ENCODE measurements around the gene CEP295NL.
A peak's percentile ranks its signal among the peaks of the same experiment; 100 is the strongest.

CEP295NL gene

DNA sequence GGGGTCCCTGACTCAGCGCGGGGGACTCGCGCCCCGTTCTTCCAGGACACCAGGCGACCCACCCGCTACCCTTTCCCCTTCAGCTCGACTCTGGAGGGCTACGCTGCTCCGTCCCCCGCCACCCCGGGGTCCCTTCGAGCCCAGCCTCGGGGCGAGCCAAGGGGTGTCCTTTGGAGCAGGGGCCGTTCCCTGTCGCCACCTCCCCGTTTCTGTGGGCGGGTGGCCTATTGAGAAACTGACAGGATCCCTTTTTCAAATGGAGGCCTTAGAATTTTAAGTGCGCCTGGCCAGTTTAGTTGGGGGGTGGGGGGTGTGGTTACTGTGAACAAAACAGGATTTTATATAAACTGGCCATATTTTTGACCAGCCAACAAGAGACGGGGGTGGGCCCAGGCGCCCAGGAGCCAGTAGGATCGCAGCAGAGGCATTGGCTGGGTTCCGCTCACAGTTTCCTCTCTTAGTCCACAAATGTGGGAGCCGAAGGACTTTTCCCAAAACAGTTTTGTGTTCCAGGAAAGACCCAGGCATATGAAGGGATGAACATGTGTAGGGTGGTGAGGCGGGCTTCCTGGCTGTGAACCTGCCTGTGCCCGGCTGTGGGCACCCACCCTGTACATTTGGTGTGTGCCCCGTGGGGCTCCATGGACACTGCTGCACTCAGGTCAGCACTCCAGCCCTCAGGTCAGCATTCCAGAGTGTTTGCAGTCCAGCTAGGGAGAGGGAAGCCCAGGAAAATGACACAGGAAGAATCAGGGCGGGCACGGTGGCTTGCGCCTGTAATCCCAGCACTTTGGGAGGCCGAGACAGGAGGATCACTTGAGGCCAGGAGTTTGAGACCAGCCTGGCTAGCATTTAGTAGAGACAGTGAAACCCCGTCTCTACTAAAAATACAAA lies 22.9 kb upstream of the CEP295NL start:
- H3K27ac ChIP-seq (ENCODE audit: insufficient read depth, low read length, poor library complexity, severe bottlenecking), result no peak overlapping the region
- no peak for DNase-seq
- no peaks in the 10 kb centered on the region for H3K9me3 ChIP-seq (ENCODE audit: control insufficient read depth, low read length)
- peak overlapping the region; percentile 39 for H3K4me3 ChIP-seq (ENCODE audit: insufficient read depth, low read depth, low read length, poor library complexity, severe bottlenecking)
- H3K4me1 ChIP-seq (ENCODE audit: control insufficient read depth, insufficient read depth, low read length, poor library complexity, severe bottlenecking), result peaks cover 18% of the 10 kb centered on the region
- no peaks in the 10 kb centered on the region for H3K36me3 ChIP-seq (ENCODE audit: control insufficient read depth, insufficient read depth, low read length)
- H3K27me3 ChIP-seq (replicated peaks; ENCODE audit: control insufficient read depth, insufficient read depth, low read length, poor library complexity, severe bottlenecking), result peaks cover 6% of the 10 kb centered on the region

DNA sequence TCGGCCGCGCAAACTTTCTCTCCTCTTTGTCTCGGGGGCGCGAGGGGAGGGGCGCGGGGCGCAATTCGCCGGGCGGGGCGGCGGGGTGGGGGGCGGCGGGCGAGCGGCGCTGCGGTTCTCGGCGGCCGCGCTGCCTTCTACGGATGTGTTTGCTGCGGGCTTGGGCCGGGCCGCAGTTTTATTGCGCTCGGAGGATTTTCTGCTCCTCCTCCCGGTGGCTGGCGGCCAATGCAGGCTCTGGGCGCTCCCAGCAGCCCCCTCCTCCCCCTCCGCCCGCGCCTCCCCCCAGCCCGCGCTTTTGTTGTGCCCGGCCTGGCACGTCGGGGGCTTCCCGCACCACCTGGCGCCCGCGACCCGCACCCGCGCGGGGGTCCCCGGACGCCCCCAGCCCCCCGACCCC lies 22.2 kb upstream of the CEP295NL start, which contains the start of gene TIMP2:
TIMP2 (minus strand) TSS at position 154 of the 400 bp plus-strand sequence. CDS start 299 bp downstream, outside the sequence.
- Histone ChIP-seq H3K27me3 (replicated peaks; ENCODE audit: control insufficient read depth, insufficient read depth, low read length, poor library complexity, severe bottlenecking) (peaks cover 6% of the 10 kb centered on the region), H3K27ac (ENCODE audit: insufficient read depth, low read length, poor library complexity, severe bottlenecking) (no peak within 1 kb of the TSS), H3K9me3 (ENCODE audit: control insufficient read depth, low read length) (no peaks in the 10 kb centered on the region), H3K4me3 (ENCODE audit: insufficient read depth, low read depth, low read length, poor library complexity, severe bottlenecking) (peak within 1 kb of the TSS; percentile 55), H3K4me1 (ENCODE audit: control insufficient read depth, insufficient read depth, low read length, poor library complexity, severe bottlenecking) (peaks cover 18% of the 10 kb centered on the region), H3K36me3 (ENCODE audit: control insufficient read depth, insufficient read depth, low read length) (no peaks in the 10 kb centered on the region)
- peak; percentile 35 to 54 (median 39) for DNase-seq

DNA sequence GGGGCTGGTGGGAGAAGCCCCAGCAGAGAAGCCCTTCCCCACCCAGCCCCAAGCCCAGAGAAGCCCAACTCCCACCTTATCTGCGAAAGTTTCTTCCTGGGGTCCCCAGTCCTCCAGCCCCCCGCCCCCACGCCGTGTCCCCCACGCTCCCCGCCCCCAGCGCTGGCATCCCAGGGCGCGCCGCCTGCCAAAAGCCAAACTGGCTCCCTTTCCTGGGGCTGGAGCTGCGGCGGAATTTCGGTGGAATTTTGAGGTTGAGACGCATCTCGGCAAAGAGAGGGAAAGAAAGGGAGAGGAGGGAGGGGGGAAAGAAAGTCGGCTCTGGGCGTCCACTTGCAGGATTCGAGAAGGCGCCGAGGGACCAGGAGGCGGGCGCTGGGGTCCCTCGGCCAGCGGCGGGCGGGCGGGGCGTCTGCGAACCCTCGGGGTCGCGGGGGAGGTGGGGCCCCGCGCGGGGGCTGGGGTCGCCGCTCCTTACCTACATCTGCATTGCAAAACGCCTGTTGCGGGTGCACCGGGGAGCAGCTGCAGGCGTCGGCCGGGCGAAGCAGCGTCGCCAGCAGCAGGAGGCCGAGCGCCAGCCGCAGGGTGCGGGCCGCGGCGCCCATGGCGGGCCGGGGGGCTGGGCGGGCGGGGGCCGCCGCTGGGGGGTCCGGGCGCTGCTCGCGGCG lies 21.6 kb upstream of the CEP295NL start:
- H3K36me3 ChIP-seq (ENCODE audit: control insufficient read depth, insufficient read depth, low read length), result no peaks in the 10 kb centered on the region
- H3K27me3 ChIP-seq (replicated peaks; ENCODE audit: control insufficient read depth, insufficient read depth, low read length, poor library complexity, severe bottlenecking), result peaks cover 6% of the 10 kb centered on the region
- H3K4me1 ChIP-seq (ENCODE audit: control insufficient read depth, insufficient read depth, low read length, poor library complexity, severe bottlenecking), result peaks cover 18% of the 10 kb centered on the region
- peak overlapping the region; percentile 55 for H3K4me3 ChIP-seq (ENCODE audit: insufficient read depth, low read depth, low read length, poor library complexity, severe bottlenecking)
- H3K9me3 ChIP-seq (ENCODE audit: control insufficient read depth, low read length), result no peaks in the 10 kb centered on the region
- DNase-seq, result no peak
- no peak overlapping the region for H3K27ac ChIP-seq (ENCODE audit: insufficient read depth, low read length, poor library complexity, severe bottlenecking)

DNA sequence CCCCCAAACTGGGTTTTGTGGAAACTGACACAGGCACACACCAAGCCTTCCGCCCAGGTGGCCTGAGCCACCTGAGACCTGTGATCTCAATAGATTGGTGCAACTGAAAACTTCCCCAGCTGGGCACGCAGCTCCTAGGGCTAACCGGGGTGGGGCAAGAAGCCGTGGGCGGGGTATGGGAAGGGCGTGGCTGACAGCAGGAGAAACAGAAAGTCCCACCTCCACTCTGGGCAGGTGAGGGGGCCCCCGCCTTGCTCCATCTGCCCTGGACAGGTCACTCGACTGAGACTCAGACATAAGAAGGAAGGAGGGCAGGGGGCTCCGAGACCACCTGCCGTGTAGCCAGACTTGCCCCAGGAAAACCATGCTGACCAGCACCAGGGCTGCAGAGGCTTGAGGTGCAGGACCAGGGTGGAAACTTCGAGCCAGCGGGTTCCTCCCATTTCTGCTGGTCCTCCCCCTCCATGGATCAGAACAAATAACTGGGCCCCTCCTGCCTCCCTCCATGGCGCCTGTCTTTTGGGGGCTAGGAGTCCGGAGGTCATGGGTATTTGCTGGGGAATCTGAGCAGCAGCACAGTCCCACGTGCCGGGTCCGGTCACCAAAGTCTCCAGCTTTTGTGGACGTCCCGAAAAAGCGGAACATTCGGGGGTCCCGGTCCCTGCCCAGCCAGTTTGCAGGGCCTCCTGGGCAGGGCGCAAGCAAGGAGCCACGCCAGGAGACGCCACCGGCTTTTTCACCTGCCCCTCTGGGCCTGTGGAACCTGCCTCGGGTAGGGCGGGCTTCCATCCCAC lies 20.9 kb upstream of the CEP295NL start:
- peaks cover 18% of the 10 kb centered on the region for H3K4me1 ChIP-seq (ENCODE audit: control insufficient read depth, insufficient read depth, low read length, poor library complexity, severe bottlenecking)
- no peak overlapping the region for H3K27ac ChIP-seq (ENCODE audit: insufficient read depth, low read length, poor library complexity, severe bottlenecking)
- peak; percentile 13 to 47 (median 33) for DNase-seq

DNA sequence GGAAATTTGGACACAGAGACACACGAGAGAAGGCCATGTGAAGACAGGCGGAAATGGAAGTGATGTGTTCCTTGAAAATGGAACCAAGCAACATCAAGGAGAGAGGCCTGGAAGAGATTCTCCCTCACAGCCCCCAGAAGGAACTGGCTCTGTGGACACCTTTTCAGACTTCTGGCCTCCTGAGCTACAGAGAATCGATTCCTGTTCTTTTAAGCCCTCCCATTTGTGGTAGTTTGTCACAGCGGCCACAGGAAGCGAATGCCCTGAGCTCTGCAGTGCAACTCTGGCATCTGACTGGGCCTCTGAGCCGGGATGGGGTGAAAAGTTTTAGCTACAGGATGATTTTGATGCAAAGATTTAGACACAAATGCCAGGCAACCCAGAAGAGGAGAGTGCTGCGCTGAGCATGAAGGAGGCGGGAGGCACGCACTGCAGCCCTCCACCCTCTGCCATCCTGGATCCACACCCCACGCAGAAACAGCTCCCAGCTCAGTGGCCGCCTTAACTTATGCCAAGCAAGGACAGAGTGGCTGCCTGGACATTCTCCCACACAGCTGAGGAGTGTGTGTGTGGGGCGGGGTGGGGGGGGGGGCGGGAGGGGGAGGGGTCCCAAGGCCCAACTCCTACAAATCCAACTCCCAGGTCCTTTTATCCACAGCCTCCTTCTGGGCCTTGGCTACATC lies 20.0 kb upstream of the CEP295NL start:
- Histone ChIP-seq H3K27me3 (replicated peaks; ENCODE audit: control insufficient read depth, insufficient read depth, low read length, poor library complexity, severe bottlenecking) (peaks cover 6% of the 10 kb centered on the region), H3K4me3 (ENCODE audit: insufficient read depth, low read depth, low read length, poor library complexity, severe bottlenecking) (no peak overlapping the region), H3K27ac (ENCODE audit: insufficient read depth, low read length, poor library complexity, severe bottlenecking) (no peak overlapping the region), H3K36me3 (ENCODE audit: control insufficient read depth, insufficient read depth, low read length) (no peaks in the 10 kb centered on the region), H3K4me1 (ENCODE audit: control insufficient read depth, insufficient read depth, low read length, poor library complexity, severe bottlenecking) (peaks cover 18% of the 10 kb centered on the region), H3K9me3 (ENCODE audit: control insufficient read depth, low read length) (no peaks in the 10 kb centered on the region)
- no peak for DNase-seq

More for the DNA sequence above, 20.9 kb upstream of the CEP295NL start:
- no peaks in the 10 kb centered on the region for H3K9me3 ChIP-seq (ENCODE audit: control insufficient read depth, low read length)
- peak overlapping the region; percentile 55 for H3K4me3 ChIP-seq (ENCODE audit: insufficient read depth, low read depth, low read length, poor library complexity, severe bottlenecking)
- peaks cover 6% of the 10 kb centered on the region for H3K27me3 ChIP-seq (replicated peaks; ENCODE audit: control insufficient read depth, insufficient read depth, low read length, poor library complexity, severe bottlenecking)
- no peaks in the 10 kb centered on the region for H3K36me3 ChIP-seq (ENCODE audit: control insufficient read depth, insufficient read depth, low read length)

DNA sequence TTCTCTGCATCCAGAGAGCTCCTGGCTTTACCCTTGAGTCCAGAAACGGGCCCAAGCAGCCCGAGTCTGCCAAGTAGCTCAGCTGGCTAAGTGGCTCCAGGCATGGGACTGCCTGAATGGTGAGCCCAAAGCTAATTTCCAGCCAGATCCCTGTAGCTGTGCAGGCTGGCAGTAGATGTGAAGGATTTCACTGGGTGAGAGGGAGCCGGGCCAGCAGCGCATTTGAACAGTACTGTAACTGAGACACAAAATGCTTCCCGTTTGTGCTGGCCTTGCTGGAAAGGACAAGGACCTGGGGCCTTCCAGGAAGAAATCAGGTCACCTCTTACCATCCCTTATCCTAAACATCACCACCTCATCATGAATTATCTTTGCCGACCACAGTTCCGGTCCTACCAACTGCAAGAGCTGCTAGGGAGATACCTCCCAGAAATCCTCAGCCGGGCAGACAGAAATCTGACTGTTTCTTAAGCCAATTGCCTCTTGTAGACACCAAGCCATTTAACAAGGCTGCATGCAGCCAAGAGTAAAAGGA lies 18.5 kb upstream of the CEP295NL start:
- Histone ChIP-seq H3K9me3 (ENCODE audit: control insufficient read depth, low read length) (no peaks in the 10 kb centered on the region), H3K4me1 (ENCODE audit: control insufficient read depth, insufficient read depth, low read length, poor library complexity, severe bottlenecking) (peaks cover 18% of the 10 kb centered on the region), H3K27me3 (replicated peaks; ENCODE audit: control insufficient read depth, insufficient read depth, low read length, poor library complexity, severe bottlenecking) (peaks cover 6% of the 10 kb centered on the region), H3K27ac (ENCODE audit: insufficient read depth, low read length, poor library complexity, severe bottlenecking) (no peak overlapping the region), H3K36me3 (ENCODE audit: control insufficient read depth, insufficient read depth, low read length) (no peaks in the 10 kb centered on the region), H3K4me3 (ENCODE audit: insufficient read depth, low read depth, low read length, poor library complexity, severe bottlenecking) (no peak overlapping the region)
- no peak for DNase-seq

DNA sequence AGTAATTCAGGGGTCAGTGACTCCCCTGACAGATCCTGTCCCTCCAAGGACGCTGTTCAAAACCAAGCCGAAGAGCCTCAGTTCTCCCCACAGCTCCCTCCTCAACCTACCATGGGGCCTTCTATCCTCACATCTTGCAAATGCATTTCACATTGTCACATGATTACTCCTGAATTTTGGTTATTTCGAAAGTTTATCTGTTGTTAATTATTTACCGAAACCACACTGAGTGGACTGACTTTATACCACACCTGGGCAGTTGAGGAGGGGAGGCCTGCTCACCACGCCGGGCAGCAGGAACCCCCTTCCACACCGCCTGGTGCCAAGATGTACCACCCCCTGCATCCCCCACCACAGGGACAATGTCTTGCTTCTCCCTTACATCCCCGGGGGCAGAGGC lies 17.5 kb upstream of the CEP295NL start:
- peaks cover 14% of the 10 kb centered on the region for H3K4me1 ChIP-seq (ENCODE audit: control insufficient read depth, insufficient read depth, low read length, poor library complexity, severe bottlenecking)
- H3K9me3 ChIP-seq (ENCODE audit: control insufficient read depth, low read length), result no peaks in the 10 kb centered on the region
- no peak overlapping the region for H3K27ac ChIP-seq (ENCODE audit: insufficient read depth, low read length, poor library complexity, severe bottlenecking)
- no peak for DNase-seq
- H3K27me3 ChIP-seq (replicated peaks; ENCODE audit: control insufficient read depth, insufficient read depth, low read length, poor library complexity, severe bottlenecking), result peaks cover 1% of the 10 kb centered on the region
- H3K36me3 ChIP-seq (ENCODE audit: control insufficient read depth, insufficient read depth, low read length), result no peaks in the 10 kb centered on the region
- H3K4me3 ChIP-seq (ENCODE audit: insufficient read depth, low read depth, low read length, poor library complexity, severe bottlenecking), result no peak overlapping the region

DNA sequence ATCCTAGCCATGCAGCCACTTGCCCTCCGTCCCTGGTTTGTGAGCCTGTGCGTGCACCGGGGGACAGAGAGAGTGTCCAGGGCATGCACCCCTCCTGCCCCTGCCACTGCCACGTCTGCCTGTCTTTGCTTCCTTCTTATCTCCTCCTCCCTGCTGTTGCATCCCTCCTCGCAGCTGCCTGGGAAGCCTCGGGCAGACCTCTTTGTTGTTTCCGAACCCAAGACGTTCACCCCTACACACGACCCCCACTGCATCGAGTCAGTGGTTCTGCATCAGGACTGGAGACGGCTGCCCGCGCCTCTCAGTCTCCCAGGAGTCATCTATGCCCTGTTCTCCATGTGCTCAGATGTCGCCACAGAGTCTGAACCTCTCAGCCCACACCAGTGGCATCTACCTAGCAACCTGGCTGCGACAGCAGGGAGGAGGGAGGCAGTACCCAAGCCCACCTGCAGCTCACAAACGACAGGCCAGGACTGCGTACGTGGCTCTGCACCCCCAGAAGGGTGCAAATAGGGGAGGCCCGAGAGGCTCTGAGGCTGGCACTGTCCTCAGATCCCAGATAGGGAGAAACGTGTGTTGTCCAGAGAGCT lies 17.0 kb upstream of the CEP295NL start:
- Histone ChIP-seq H3K27ac (ENCODE audit: insufficient read depth, low read length, poor library complexity, severe bottlenecking) (no peak overlapping the region), H3K4me1 (ENCODE audit: control insufficient read depth, insufficient read depth, low read length, poor library complexity, severe bottlenecking) (peaks cover 12% of the 10 kb centered on the region)

DNA sequence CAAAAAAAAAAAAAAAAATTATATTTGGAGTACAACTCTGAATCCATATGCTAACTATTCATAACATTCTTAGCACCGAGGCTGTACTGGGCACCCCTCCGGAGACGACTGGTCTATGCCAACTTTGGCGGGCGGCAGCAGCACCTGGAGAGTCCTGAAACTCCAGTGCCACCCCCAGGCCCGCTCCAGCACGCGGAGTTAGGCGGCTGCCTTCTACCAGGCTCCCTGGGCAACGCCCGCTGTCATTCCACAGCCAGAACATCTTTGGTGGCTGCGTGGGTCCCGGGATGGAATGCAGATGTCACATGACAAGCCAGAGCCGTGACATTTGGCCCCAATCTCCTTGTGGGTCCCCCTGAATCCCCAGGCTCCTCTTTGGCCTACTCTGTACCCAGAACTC lies 16.0 kb upstream of the CEP295NL start:
- Histone ChIP-seq H3K27me3 (replicated peaks; ENCODE audit: control insufficient read depth, insufficient read depth, low read length, poor library complexity, severe bottlenecking) (no peaks in the 10 kb centered on the region), H3K27ac (ENCODE audit: insufficient read depth, low read length, poor library complexity, severe bottlenecking) (no peak overlapping the region), H3K4me3 (ENCODE audit: insufficient read depth, low read depth, low read length, poor library complexity, severe bottlenecking) (no peak overlapping the region), H3K4me1 (ENCODE audit: control insufficient read depth, insufficient read depth, low read length, poor library complexity, severe bottlenecking) (peaks cover 5% of the 10 kb centered on the region), H3K9me3 (ENCODE audit: control insufficient read depth, low read length) (no peaks in the 10 kb centered on the region), H3K36me3 (ENCODE audit: control insufficient read depth, insufficient read depth, low read length) (no peaks in the 10 kb centered on the region)
- no peak for DNase-seq

More for the DNA sequence above, 17.0 kb upstream of the CEP295NL start:
- H3K9me3 ChIP-seq (ENCODE audit: control insufficient read depth, low read length), result no peaks in the 10 kb centered on the region
- no peaks in the 10 kb centered on the region for H3K36me3 ChIP-seq (ENCODE audit: control insufficient read depth, insufficient read depth, low read length)
- DNase-seq, result no peak
- H3K27me3 ChIP-seq (replicated peaks; ENCODE audit: control insufficient read depth, insufficient read depth, low read length, poor library complexity, severe bottlenecking), result no peaks in the 10 kb centered on the region
- H3K4me3 ChIP-seq (ENCODE audit: insufficient read depth, low read depth, low read length, poor library complexity, severe bottlenecking), result no peak overlapping the region

Data from effector memory CD4-positive, alpha-beta T cell (primary cell).